Melanocyte of skin (primary cell): Measurements from ENCODE around the gene SMIM32. TPM values are rescaled to one million over a fixed set of nuclear protein-coding genes. Genes with fewer than 3 reads are reported as not detected.

ENCODE experiments used
- total RNA-seq, 2 donors: library from RNA; depleted of rRNA; stranded (reverse); fragments of >200 nt; gene quantifications; 2 replicates each; pipeline ENCODE4 v1.2.3, GENCODE V29; 2012

Gene SMIM32
- not detected for total RNA-seq

DNA sequence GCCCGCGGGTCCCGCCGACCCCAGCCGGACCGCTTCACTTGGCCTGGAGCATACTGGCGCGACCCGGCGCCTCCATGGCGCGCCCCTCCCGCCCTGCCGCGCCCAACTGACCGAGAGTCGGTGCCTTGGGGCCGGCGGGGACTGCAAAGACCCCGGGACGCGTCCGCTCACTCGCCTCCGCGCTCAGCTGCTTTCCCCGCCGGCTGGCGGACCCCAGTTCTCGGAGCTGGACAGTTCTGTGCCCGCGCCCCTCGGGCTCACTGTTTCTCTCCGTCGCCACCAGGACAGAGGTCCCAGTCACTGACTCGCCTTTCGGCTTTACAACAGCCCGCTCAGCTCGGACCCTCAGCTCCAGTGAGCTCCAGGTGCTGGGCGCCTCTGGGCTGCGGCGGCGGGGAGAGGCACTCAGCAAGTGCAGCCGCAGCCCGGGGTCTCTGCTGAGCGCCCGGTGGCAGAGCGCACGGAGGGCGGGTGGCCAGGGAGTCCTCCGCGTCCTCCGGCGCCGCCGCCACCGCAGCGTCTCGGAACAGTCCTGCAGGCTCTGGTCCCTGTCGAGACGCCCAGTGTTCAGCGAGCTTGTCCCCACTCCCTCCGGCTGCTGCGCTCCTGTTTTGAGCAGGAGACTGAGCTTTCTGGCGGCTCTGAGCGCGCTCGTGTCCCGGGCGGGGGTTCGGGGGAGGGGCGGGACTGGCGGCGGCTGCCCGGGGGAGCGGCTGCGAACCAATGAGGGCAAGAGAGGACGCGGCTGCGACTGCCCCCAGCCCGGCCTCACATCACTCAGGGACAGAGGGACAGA is at the start of gene SMIM32:
TSS of gene SMIM32 (minus strand) at position 637 of the 796 bp plus-strand sequence. CDS start 638 bp downstream, outside the sequence.

Other genes with a start within 250 kb of the SMIM32 start
- gene LECT2, start 238.2 kb downstream of the SMIM32 start, total RNA-seq, result not detected
- gene TGFBI, start 164.2 kb downstream of the SMIM32 start, total RNA-seq, result 10 to 100 TPM; 28.2 to 65.3 TPM
- 10 to 100 TPM; 34.1 to 44.6 TPM for gene SMAD5, start 60.3 kb downstream of the SMIM32 start, total RNA-seq
- not detected for gene TRPC7, start 172.4 kb upstream of the SMIM32 start, total RNA-seq